ENCODE measurements around the gene C1GALT1.

The C1GALT1 gene

DNA sequence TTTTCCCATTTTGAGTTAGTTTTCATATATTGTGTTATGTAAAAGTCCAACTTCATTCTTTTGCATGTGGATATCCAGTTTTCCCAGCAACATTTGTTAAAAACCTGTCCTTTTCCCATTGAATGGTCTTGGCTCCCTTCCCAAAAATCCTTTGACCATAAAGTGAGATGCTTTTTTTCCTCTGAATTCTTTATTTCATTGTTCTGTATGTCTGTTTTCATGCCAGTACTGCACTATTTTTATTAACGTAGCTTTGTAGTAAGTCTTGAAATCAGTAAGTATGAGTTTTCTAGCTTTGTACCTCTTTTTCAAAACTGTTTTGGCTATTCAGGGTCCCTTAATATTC, 20.0 kb downstream of the C1GALT1 start:
- DNase-seq, result no peak

GRCh38 chr7:7203813-7204575, 21.6 kb downstream of the C1GALT1 start:
- no peak for DNase-seq

GRCh38 chr7:7207876-7208275, 25.5 kb downstream of the C1GALT1 start:
- DNase-seq, result no peak

DNA sequence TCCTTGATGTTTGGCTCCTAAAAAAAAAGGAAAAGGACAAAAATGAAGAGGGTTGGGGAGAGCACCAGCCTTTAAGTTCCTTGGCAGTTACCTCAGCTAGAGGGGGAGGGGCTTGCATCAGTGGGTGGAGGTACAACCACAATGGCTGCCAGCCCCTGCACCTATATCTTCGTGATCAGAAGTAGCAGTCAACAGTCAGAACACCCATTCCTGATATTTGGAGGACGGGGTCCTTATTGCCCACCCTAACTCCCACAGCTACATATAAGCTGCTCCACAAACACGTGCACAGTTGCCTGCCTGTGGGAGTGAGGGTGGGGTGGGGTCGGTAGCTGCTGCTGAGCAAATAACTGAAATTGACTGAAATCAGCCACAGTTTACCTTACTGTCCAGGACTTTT, 26.2 kb downstream of the C1GALT1 start:
- DNase-seq, result no peak

DNA sequence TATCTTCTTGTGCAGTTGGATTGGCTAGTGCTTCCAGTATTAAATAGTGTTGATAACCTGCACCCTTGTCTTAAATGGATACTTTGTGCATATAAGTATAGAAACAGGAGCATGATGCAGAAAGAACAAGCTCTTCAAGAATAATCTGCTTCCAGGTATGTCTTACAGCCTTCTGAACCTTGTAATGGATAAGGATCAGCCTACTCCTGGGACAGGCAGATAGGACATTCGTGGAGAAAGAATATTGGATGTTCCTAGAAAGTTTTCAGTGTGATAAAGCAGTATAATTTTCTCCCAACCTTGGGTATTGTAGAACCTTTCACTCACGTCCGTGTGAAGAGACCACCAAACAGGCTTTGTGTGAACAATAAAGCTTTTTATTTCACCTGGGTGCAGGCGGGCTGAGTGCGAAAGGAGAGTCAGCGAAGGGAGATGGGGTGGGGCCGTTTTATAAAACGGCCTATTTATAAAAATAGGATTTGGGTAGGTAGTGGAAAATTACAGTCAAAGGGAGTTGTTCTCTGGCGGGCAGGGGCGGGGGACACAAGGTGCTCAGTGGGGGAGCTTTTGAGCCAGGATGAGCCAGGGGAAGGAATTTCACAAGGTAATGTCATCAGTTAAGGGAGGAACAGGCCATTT, 27.2 kb downstream of the C1GALT1 start:
- no peak for DNase-seq

DNA sequence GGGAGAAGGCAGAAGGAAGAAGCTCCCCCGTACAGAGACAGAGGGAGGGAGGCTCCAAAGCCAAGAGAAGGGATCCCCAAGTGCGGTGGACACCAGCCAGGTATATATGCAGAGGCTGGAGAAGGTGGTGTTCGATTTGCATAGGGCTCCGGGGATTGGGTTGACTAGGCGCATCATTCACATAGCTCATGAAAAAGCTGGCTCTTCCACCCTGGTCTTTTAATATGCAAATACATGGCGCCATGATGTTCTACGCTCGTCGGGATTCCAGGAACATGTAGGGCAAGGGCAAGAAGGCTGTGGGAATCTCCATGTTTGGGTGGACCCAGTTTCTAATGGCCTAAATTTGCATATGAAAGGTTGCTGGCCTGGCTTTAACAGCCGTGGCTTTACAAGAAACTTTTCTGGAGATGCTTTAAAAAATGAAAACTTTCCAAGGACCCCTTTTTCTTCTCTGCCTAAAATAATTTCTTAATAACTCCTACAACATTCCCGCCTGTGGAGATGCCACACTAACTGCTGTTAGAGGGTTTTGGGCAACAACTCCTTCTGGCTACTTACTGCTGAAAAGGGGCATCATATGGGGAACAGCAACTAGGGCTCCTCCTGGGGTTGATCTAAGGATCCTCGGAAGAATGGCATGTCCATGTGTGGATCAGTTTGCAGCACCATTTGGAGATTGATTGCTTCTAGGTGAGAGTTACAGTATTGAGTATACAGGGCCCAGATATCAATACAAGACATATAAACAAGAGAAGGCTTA, 28.3 kb downstream of the C1GALT1 start:
- no peak for DNase-seq

DNA sequence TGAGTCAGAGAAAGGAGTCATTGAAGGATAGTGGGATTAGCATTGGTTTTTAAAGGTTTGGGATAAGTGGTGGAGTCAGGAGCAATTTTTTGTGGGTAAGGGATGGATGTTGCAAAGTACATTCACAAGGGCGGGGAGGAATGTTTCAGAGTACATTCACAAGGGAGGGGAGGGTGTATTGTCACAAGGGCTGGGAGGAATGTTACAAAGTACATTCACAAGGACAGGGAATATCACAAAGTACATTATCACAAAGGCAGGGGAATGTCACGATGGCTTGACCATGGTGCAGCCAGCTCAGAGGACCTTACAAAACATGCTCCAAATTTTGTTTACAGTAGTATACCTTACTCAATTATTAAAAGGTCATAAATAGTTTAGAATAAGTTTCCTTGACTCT, 30.3 kb downstream of the C1GALT1 start:
- no peak for DNase-seq

- no peak for DNase-seq
These were observed 32.3 kb downstream of the C1GALT1 start for GRCh38 chr7:7214398-7215347.

DNA sequence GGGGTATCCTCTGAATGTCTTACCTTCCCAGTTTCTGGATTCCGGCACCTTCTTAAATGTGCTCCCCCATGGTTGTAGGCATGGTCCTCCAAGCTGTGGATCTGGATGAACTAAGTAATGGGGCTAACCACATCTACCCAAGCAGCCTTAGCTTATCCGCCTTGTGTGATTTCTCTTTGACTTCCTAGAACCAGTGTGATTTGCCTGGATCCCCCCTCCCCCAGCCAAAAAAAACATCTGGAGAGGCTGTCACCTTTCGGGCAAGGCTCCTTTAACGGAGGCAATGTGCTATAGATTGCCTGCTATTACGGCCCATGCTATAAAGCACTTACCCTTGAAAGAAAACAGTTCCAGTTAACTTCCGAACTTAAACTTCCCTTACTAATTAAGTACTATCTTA, 33.9 kb downstream of the C1GALT1 start:
- DNase-seq, result no peak

- DNase-seq, result no peak
These were observed 36.9 kb downstream of the C1GALT1 start for GRCh38 chr7:7219216-7219615.

GRCh38 chr7:7220821-7221220, 38.5 kb downstream of the C1GALT1 start:
- DNase-seq, result no peak

DNA sequence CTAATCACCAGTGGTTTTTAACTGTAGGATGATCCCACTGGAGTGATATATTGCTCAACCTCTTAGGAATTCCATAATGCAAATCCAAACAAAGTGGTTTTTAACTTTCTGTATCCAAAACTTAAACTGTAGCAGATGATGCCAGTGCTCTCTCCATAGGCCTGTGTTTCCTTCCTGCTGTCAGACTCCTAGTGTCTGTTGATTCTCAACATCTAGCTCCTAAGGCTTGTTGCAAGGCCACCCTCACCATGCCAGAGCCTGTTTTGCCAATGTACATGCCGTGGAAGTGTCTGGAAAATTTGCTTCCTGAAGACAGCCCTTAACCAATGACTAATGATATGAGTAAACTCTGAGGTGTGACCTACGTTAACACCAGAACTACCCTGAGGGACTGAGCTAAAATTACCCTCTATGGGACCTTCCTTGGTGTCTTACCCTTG, 39.3 kb downstream of the C1GALT1 start:
- no peak for DNase-seq

DNA sequence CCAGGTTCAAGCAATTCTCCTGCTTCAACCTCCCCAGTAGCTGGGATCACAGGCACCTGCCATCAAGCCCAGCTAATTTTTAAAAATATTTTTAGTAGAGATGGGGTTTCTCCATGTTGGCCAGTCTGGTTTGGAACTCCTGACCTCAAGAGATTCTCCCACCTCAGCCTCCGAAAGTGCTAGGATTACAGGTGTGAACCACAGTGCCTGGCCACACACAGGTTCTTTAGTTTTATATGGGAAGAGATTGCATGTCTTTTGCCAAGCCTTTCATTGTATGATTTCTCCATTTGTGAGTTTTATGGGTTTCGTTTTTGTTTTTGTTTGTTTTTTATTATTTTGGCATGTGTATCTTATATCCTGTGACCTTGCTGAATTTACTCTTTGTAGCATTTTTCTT, 40.9 kb downstream of the C1GALT1 start:
- no peak for DNase-seq

GRCh38 chr7:7226407-7226806, 44.1 kb downstream of the C1GALT1 start:
- no peak for DNase-seq

DNA sequence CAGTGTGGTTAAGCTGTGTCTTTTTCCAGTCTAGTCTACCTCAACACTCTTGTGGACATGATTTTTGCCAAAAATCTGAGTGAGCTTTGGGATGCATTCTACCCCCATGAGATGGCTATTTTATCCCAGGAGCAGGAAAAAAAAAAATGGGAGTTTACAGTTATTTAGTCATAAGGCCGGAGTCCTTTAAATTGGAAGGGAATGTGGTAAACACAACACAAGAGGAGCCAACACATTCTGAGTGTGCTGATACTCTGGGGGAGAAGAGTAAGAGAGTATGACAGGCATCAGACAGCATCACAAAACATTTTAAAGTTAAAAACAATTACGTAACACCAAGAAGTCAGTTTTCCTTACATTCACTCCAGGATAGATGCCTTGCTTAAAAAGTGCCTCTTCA, 46.1 kb downstream of the C1GALT1 start:
- no peak for DNase-seq

DNA sequence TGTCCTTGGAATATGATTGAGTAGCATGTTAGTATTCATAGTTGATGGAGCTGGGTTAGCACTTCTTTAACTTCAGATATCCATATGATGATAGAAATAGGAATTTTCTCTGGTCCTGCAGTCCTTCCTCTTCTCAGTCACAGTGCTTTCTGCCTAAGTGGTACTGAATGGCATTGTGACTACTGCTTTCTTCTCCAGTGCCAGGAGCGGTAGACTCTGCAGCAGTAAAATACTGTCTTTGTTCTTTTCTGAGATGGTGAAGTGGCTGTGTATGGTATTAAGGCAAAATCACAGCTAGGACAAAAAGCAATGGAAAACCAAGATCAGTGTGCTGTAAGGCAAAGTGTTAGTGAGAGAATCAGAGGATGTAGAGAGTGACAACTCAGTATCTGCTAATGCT, 46.6 kb downstream of the C1GALT1 start:
- no peak for DNase-seq

DNA sequence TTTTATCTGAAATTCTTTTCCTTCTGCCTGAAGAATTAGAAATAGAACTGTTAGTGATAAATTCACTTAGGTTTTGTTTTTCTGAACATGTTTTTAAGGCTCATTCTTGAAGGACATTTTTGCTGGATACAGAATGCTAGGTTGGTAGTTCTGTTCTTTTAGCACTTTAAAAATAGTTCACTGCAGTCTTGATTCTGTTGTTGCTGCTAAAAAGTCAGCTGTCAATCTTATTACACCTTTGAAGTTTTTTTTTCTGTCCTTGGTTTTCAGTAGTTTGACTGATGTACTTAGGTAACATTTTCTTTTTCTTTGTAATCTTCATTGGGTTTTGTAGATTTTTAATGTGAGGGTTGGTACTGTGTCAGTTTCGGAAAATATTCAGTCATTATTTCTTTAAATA, 48.7 kb downstream of the C1GALT1 start:
- DNase-seq, result no peak

- DNase-seq, result no peak
These were observed 49.5 kb downstream of the C1GALT1 start for GRCh38 chr7:7231865-7232264.

GRCh38 chr7:7235347-7235746, 53.0 kb downstream of the C1GALT1 start:
- DNase-seq, result no peak

- DNase-seq, result no peak
These were observed 53.7 kb downstream of the C1GALT1 start for GRCh38 chr7:7236041-7236440.

- no peak for DNase-seq
These were observed 55.0 kb downstream of the C1GALT1 start for GRCh38 chr7:7237201-7237977.

GRCh38 chr7:7237978-7238267, 55.6 kb downstream of the C1GALT1 start:
- DNase-seq, result no peak
